ENCODE measurements around the gene HSPB9. TPM values are rescaled to one million over a fixed set of nuclear protein-coding genes. Genes with fewer than 3 reads are reported as not detected.

The HSPB9 gene
- total and polyA plus RNA-seq, 10 of the 15 experiments (the other 5 are each of a cell fraction or from before 2014, with no cell fraction given): 0.04 to 0.40 (median 0.11) TPM; not detected in 7

DNA sequence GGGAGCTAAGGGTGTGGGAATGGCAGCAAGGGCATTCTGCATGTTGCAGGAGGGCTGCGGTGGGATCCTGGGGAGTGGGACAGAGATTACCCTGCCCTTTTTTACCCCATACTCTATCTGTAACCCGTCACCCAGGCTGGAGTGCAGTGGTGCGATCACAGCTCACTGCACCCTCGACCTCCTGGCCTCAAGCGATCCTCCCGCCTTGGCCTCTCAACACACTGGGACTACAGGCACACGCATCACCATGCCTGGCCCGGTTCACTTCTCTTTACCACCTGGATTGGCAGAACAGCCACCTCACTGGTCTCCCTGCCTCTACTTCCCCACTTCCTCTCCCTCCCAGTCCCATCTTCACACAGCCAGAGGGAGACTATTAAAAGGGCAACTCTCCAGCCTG, 33.9 kb upstream of the HSPB9 start:
- FAIRE-seq (no peak), DNase-seq (ENCODE audit: low read depth, low spot score) (no peak), ATAC-seq (no peak)
- ChIA-PET POLR2A (no interaction called here), SMC1A (ENCODE audit: uncharacterized antibody, unreplicated experiment) (no interaction called here), RAD21 (ENCODE audit: unreplicated experiment) (no interaction called here), CTCF (interaction anchor here (3.0 kb wide), 1 partner anchor 12 kb away, joined by 10 read pairs; no protein-coding TSS in a partner anchor)
- intact Hi-C loops (cut with micrococcal nuclease; ENCODE audit: unreplicated experiment) (no loop called here), in situ Hi-C loops (cut with MboI) (no loop called here)
- Histone ChIP-seq H3K4me3 (no peak overlapping the region), H3K27me3 (replicated peaks in 1 of 2; ENCODE audit: control insufficient read depth in 2 of 2, insufficient read depth in 2 of 2, low read length in 1 of 2) (no peaks in the 10 kb centered on the region; a peak in 2 of 4 replicates), H3K79me2 (ENCODE audit: control insufficient read depth, insufficient read depth, low read length) (no peaks in the 10 kb centered on the region), H3K36me3 (ENCODE audit: control insufficient read depth in 2 of 2, insufficient read depth in 2 of 2, low read length in 1 of 2) (no peaks in the 10 kb centered on the region), H2AFZ (ENCODE audit: control insufficient read depth, low read depth, low read length) (no peak overlapping the region), H3K9me3 (replicated peaks; ENCODE audit: control insufficient read depth, insufficient read depth, low read length) (no peaks in the 10 kb centered on the region), H3K9ac (ENCODE audit: control insufficient read depth, insufficient read depth, low read length) (no peak overlapping the region), H3K4me2 (ENCODE audit: control insufficient read depth, insufficient read depth) (no peak overlapping the region), H4K20me1 (ENCODE audit: control insufficient read depth, insufficient read depth) (no peaks in the 10 kb centered on the region), H3K27ac (ENCODE audit: control insufficient read depth, insufficient read depth) (no peak overlapping the region), H3K4me1 (ENCODE audit: control insufficient read depth, insufficient read depth, low read length) (no peaks in the 10 kb centered on the region)
- BruUV-seq (replicated peaks): no TSS peak
- 54% methylated on average over 8 of the region's 8 CpGs for WGBS (ENCODE audit: insufficient coverage, insufficient replicate concordance, low lambda C conversion rate, missing lambda C conversion rate)
- TF ChIP-seq SREBF1 (IDR thresholded peaks at IDR 0.05; ENCODE audit: low read length) (no peak), MYC (IDR thresholded peaks at IDR 0.05; ENCODE audit: insufficient read depth, insufficient read length, insufficient replicate concordance, low read length, severe bottlenecking) (no peak), MTA2 (IDR thresholded peaks at IDR 0.05; ENCODE audit: low read depth) (no peak), RAD21 (IDR thresholded peaks at IDR 0.05; ENCODE audit: insufficient read depth, low read depth, low read length) (no peak), EP300 (IDR thresholded peaks at IDR 0.05; ENCODE audit: borderline replicate concordance in 1 of 2, control insufficient read depth in 1 of 2, low read depth in 2 of 2, low read length in 2 of 2) (no peak), MXI1 (IDR thresholded peaks at IDR 0.05; ENCODE audit: low read depth, low read length) (no peak), CBFB (IDR thresholded peaks at IDR 0.05; ENCODE audit: low read depth) (no peak), SMARCA5 (IDR thresholded peaks at IDR 0.05) (no peak), GATAD2B (conservative IDR thresholded peaks at IDR 0.05; ENCODE audit: low read depth) (no peak), TCF12 (IDR thresholded peaks at IDR 0.05; ENCODE audit: low read depth, low read length) (no peak), SPI1 (IDR thresholded peaks at IDR 0.05; ENCODE audit: borderline replicate concordance, insufficient read depth, low read depth, low read length) (no peak), MYB (IDR thresholded peaks at IDR 0.05; ENCODE audit: borderline replicate concordance, low read depth, low read length) (no peak), CBX3 (IDR thresholded peaks at IDR 0.05; ENCODE audit: borderline replicate concordance, low read depth) (no peak), RFX5 (IDR thresholded peaks at IDR 0.05; ENCODE audit: low read depth, low read length) (no peak), NKRF (conservative IDR thresholded peaks at IDR 0.05) (no peak)
- TF ChIP-seq, protein P1, sequence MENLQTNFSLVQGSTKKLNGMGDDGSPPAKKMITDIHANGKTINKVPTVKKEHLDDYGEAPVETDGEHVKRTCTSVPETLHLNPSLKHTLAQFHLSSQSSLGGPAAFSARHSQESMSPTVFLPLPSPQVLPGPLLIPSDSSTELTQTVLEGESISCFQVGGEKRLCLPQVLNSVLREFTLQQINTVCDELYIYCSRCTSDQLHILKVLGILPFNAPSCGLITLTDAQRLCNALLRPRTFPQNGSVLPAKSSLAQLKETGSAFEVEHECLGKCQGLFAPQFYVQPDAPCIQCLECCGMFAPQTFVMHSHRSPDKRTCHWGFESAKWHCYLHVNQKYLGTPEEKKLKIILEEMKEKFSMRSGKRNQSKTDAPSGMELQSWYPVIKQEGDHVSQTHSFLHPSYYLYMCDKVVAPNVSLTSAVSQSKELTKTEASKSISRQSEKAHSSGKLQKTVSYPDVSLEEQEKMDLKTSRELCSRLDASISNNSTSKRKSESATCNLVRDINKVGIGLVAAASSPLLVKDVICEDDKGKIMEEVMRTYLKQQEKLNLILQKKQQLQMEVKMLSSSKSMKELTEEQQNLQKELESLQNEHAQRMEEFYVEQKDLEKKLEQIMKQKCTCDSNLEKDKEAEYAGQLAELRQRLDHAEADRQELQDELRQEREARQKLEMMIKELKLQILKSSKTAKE (IDR thresholded peaks at IDR 0.05; ENCODE audit: low read depth, poor library complexity, severe bottlenecking): no peak
